Raji (cell line): ENCODE results near the gene TMEM89.

Source experiments
- POLR2A ChIP-seq: IDR thresholded peaks from 2 replicates; pipeline ENCODE4 v1.6.1; 2011; ENCODE audit warnings: low read depth, low read length, control low read depth; ENCODE audit not compliant: insufficient read depth

The TMEM89 gene

DNA sequence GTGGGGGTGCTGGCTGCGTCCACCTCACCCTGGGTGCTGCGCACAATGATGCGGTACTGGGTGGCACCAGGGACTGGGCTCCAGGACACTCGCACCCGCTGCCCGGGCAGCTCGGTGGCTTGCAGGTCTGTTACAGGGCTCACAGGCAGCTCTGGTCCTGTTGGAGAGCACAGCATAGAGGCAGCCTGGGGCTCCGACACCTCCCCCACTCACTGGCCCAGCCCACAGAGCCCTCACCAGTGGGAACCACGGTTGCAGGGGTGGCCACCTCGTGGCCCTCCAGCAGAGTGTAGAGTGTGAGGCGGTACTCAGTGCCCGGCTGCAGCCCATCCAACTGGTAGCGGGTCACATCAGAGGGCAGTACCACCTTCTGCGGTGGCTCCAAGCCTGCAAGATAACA, 30.1 kb downstream of the TMEM89 start:
- no peak for TF ChIP-seq POLR2A

- no peak for TF ChIP-seq POLR2A
Observed at GRCh38 chr3:48588230-48588629, 33.3 kb downstream of the TMEM89 start.

- no peak for TF ChIP-seq POLR2A
Observed at GRCh38 chr3:48587686-48588085, 33.9 kb downstream of the TMEM89 start.

DNA sequence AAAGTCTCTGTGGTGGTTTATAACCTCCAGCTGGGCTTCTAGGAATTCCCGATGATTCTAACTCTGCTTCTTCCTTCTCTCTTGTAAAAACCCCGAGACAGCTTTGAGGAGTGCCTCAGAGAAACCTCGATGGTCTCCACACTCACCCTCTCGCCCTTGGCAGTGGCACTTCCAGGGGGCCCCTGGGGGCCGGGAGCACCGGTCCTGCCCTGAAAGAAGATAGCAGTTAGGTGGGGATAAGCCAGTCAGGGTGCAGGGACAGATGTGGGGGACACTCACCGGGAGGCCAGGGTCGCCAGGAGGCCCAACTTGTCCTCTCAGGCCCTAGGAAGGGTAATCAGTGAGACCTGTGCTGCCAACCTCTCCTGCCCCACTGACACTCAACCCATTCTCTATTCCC, 36.2 kb downstream of the TMEM89 start:
- no peak for TF ChIP-seq POLR2A

- no peak for TF ChIP-seq POLR2A
Observed at GRCh38 chr3:48584836-48585235, 36.7 kb downstream of the TMEM89 start.

DNA sequence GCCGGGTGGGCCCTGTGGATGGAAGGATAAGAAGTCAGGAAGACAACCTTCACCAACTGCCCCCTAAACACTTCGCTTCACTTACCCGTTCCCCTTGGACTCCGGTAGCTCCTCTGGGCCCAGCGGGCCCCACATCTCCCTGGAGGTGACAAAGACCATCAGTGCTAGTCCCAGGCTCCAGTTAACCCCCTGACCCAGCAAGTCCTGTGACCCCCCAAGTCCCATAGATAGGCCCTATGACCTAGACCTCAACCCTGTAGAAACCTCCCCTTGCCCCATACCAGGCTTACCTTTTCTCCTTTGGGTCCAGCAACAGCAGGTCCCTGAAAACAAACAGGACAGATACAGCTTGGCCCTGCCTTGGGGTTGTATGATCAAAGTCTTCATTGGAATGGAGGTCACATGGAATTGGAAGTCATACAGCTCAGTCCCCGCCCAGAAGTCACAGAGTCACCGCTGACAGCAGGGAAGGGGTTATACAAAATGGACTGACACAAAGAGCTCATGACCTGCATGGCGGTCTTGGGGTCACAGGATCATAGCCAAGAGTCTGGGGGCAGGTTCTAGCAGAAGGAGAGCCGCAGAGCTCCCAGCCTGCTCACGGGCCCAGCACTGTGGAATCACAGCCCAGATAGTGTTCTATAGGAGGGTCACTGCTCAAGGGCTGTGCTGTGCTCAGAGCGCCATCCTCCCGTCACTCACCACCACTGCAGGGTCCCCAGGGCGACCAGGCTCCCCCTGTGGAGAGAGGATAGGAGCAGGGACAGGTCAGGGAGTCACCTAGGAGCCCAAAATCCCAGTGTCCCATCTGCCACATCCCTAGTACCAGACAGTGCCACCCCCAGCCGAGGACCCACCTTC, 39.7 kb downstream of the TMEM89 start:
- no peak for TF ChIP-seq POLR2A

GRCh38 chr3:48576647-48577046, 44.9 kb downstream of the TMEM89 start:
- no peak for TF ChIP-seq POLR2A

DNA sequence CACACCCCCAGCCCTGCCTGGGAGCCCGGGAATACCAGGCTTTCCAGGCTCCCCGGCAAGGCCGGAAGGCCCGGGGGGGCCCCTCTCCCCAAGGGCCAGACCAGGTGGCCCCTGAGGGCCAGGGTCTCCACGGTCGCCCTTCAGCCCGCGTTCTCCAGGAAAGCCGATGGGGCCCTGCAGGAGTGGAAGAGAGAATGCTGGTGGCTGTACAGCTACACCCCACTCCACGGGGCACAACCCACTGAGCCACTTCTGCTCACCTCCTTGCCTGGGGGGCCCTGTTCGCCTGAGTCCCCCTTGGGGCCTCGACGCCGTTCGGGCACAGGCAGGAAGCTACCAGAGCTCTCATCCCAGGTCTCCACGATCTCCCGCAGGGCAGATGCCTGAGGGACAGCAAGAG, 46.2 kb downstream of the TMEM89 start:
- TF ChIP-seq POLR2A = no peak

GRCh38 chr3:48573973-48574585, 47.5 kb downstream of the TMEM89 start:
- TF ChIP-seq POLR2A = no peak

GRCh38 chr3:48572517-48572916, 49.1 kb downstream of the TMEM89 start:
- TF ChIP-seq POLR2A = no peak

- no peak for TF ChIP-seq POLR2A
Observed at GRCh38 chr3:48571938-48572337, 49.6 kb downstream of the TMEM89 start.
